GM18511 (cell line): ENCODE data around the gene NSG1.

Source experiments
- ATAC-seq: cut with Tn5 transposase; IDR thresholded peaks from one replicate; pipeline ENCODE4 v1.9.1; 2021; ENCODE audit warnings: mild to moderate bottlenecking, moderate library complexity; ENCODE audit not compliant: unreplicated experiment

The NSG1 gene

DNA sequence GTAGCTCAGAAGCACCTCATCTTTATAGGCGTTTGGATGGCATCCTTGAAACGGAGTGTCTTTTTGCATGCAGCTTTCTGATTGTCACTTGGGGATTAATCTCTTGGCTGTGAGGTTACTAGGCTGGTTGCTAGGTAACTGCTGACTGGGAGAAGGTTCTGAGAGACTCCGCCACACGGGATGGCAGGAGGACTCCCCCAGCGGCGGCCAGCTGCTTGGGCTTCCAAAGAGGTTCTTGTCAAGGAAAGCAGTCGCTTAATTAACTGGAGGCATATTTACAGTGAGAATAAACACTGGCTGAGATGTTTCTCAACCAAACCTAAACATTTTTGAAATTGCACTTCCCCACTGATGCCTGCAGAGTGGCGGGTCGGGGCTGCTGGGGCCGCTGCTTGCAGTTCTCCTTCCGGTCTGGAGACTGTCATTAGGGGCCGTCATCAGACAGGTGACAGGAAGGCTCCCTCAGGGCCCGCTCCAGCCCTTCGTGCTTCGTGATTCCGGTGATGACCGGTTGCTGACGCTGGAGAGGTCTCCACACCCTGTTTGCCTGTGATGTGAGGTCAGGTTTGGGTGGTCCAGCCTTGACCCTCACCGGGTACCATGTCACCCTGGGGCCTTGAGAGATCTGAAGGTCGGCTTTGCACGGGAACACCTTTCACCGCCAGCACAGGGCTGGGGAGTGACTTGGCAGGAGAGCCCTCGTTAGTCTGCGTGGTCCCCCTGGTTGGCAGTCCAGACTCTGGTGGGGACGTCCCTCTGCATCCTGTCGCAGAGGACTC is 9.1 kb downstream of the NSG1 start:
- peak; percentile 86 for ATAC-seq

- ATAC-seq: no peak
Observed at GRCh38 chr4:4396628-4397440, 9.9 kb downstream of the NSG1 start.

- no peak for ATAC-seq
Observed at GRCh38 chr4:4397441-4397819, 10.5 kb downstream of the NSG1 start.

DNA sequence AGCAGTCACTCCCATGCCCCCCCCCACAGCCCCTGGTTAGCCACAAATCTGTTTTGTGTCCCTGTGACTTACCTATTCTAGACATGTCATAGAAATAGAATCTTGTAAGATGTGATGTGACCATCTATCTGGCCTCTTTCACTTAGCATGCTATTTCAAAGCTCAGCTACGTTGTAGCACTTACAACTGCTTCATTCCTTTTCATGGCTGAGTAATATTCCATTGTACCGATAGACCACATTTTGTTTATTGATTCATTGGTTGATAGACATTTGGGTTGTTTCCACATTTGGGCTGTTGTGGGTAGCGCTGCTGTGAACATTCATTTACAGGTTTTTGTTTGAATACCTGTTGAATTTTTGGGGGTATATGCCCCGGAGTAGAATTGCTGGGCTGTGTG is 11.5 kb downstream of the NSG1 start:
- no peak for ATAC-seq

- no peak for ATAC-seq
Observed at GRCh38 chr4:4401036-4401435, 14.1 kb downstream of the NSG1 start.

DNA sequence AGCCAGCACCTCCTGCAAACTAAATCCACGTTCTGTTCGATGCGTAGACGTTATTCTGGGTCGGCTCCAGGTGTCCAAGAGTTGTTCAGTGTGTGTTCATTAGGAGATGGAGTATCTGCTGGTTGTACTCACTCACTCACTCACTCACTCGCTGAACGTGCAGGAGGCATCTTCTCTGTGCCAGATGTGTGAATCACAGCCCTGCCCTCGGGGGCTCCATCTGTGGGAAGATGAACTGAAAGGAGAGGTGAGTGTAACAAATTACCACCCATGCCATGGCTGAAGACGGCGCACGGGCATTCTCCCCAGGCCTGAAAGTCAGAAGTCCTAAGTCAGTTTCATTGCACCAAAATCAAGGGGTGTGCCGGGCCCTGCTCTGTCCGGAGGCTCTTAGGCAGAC is 16.1 kb downstream of the NSG1 start:
- ATAC-seq: no peak

GRCh38 chr4:4405358-4405962 is 18.6 kb downstream of the NSG1 start:
- no peak for ATAC-seq

DNA sequence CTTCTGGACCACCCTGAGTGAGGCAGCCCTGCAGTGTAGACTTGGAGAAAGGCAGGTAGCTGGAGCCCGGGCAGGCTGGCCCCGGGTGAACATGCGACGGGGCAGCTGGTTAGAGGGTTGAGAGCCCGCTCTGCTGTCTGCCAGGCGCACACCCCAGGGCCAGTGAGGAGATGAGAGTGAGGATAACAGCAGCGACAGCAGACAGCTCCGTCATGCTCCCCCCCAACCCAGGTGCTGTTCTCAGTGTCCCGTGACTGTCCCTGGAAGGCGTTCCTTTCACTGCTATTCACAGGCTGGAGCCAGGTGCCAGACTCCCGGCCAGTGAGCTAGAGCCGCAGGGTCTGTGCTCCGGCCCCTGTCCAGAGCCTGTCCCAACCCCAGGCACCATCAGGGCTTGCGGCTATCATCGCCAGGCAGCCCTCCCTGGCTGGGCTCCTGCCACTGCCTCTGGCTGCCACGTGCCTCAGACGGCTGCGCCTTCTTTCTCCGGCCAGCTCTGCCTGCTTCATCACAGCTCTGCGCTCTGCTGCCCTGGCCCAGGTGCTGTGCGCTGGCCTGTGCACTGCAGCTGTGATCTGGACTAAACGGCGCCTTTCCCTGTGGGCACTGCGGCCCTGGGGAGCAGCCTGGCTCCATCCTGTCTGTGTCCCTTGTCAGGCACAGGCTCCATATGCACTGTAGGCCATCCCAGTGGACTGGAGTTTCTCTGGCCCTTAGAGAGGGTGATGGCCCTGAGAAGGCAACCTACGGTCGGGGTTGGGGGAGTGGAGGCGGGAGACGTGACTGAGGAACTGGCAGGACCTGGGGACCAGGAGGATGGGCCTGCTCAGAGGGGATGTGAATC is 19.8 kb downstream of the NSG1 start:
- ATAC-seq: no peak

GRCh38 chr4:4407299-4408131 is 20.6 kb downstream of the NSG1 start:
- ATAC-seq: no peak

GRCh38 chr4:4408132-4408523 is 21.2 kb downstream of the NSG1 start:
- ATAC-seq: no peak

DNA sequence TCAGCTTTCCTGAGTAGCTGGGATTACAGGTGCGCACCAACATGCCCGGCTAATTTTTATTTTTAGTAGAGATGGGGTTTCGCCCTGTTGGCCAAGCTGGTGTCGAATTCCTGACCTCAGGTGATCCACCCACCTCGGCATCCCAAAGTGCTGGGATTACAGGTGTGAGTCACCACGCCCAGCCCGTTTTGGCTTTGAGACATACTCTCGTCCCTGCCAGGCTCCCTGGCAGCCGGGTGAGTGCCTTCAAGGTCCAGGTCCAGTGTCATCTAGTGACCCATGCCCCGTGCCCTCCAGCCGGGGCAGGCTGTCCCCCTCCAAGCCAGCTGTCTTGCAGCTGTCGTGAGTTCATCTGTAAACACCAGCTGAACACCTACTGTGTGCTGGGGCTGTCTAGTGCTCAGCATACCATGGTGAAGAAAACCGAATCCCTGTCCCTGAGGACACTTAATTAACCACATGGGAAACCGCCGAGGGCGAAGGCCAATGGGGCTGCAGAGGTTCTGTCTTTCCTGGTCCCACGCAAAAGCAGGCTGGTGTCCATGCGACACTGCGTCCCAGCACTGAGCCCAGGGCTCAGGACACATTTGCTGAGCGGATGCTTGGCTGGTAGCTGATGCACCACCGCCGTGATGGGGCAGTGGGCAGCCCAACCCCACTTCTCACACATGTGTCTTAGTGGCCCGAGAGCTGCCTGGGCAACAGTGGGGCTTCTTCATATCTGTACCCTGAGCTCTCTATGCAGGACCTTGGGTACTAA is 21.9 kb downstream of the NSG1 start:
- no peak for ATAC-seq

DNA sequence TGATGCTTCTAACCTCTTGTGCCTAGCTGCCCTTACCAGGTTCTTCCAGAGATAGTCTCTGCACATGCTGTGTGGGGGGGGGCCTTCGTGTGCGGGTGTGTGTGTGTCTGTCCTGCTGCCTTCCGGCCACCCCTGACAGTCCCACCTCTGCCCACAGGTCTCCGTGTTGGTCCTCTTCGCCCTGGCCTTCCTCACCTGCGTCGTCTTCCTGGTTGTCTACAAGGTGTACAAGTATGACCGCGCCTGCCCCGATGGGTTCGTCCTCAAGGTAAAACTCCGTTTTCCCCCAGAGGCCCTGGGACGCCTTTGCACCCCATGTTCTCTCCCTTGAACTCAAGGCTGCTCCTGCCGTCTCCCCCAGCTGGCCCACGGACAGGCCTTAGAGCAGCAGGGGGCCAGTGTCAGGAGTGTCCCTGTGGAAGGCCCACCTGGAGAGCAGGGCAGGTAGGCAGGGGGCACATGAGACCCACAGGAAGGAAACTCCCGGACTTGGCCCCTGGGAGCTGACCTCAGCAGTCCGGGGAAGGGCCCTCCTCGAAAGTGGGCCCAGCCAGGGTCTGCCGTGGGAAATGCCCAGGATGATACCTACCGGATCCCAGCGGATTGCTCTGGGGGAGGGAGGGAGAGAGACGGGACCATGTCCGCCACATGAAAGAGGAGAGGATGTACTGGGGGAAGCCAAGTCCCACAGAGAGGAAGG is 22.7 kb downstream of the NSG1 start:
- ATAC-seq: no peak

GRCh38 chr4:4410271-4410670 is 23.4 kb downstream of the NSG1 start:
- no peak for ATAC-seq

GRCh38 chr4:4411906-4412305 is 25.0 kb downstream of the NSG1 start:
- ATAC-seq: no peak

GRCh38 chr4:4412641-4413372 is 25.9 kb downstream of the NSG1 start:
- no peak for ATAC-seq

- no peak for ATAC-seq
Observed at GRCh38 chr4:4413373-4413725, 26.4 kb downstream of the NSG1 start.

- no peak for ATAC-seq
Observed at GRCh38 chr4:4413806-4414205, 26.9 kb downstream of the NSG1 start.

GRCh38 chr4:4415107-4415805 is 28.4 kb downstream of the NSG1 start:
- no peak for ATAC-seq
